Urothelium cell line (cell line): ENCODE measurements around the gene GPD2.

Experiments used
- DNase-seq: peaks from one replicate; pipeline ENCODE4 v3.0.0; 2011; ENCODE audit warnings: low spot score, mixed read lengths
- FAIRE-seq: peaks from 2 replicates; lab custom pipeline; 2011; peaks lifted over from hg19 to GRCh38; lab: Jason Lieb, UNC

Gene GPD2

GRCh38 chr2:156635646-156636045 is 199.5 kb downstream of the GPD2 start:
- FAIRE-seq (no peak), DNase-seq (no peak)
